T-helper 17 cell (primary cell): Measurements from ENCODE around the gene CMTM7. TPM values are rescaled to one million over a fixed set of nuclear protein-coding genes. Genes with fewer than 3 reads are reported as not detected.
A peak's percentile ranks its signal among the peaks of the same experiment; 100 is the strongest.

Experiments
- ATAC-seq: fragments of 150-1000 bp; cut with Tn5 transposase; 2 replicates; pipeline ENCODE4 v1.10.0; 2021; ENCODE audit warnings: mild to moderate bottlenecking, moderate library complexity
- DNase-seq, 3 donors: peaks; one replicate each; pipeline versions ENCODE4 v3.0.0 to v3.0.0-alpha.2; 2020 to 2021
- H3K9me3 ChIP-seq: one replicate; pipeline ENCODE4 v1.7.0; 2013; ENCODE audit warnings: low read length, mild to moderate bottlenecking; ENCODE audit not compliant: control insufficient read depth, poor library complexity, severe bottlenecking
- H3K27ac Mint-ChIP-seq: one replicate; pipeline ENCODE4 v1.8.0; 2022; ENCODE audit warnings: mild to moderate bottlenecking, moderate library complexity, mixed read lengths
- H3K27me3 Mint-ChIP-seq: one replicate; pipeline ENCODE4 v1.8.0; 2022; ENCODE audit warnings: mixed read lengths
- H3K36me3 Mint-ChIP-seq: one replicate; pipeline ENCODE4 v1.8.0; 2022; ENCODE audit warnings: low read depth, mixed read lengths
- H3K4me1 Mint-ChIP-seq: one replicate; pipeline ENCODE4 v1.8.0; 2022; ENCODE audit warnings: mild to moderate bottlenecking, mixed read lengths
- H3K4me3 Mint-ChIP-seq: one replicate; pipeline ENCODE4 v1.8.0; 2022; ENCODE audit warnings: mild to moderate bottlenecking, moderate library complexity, mixed read lengths
- total RNA-seq, 4 donors: library from RNA in 2 of 4; stranded (reverse) in 2 of 4; gene quantifications; one replicate each; pipeline ENCODE4 v1.2.3 and lab custom pipeline; 2022 to 2026

Gene CMTM7, protein sequence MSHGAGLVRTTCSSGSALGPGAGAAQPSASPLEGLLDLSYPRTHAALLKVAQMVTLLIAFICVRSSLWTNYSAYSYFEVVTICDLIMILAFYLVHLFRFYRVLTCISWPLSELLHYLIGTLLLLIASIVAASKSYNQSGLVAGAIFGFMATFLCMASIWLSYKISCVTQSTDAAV
- total RNA-seq (10 to 100 TPM; 38.5 to 45.3 TPM), total RNA-seq (lab: John Stamatoyannopoulos, UW) (25.5 to 26.2 reads per million in 2 donors)

GRCh38 chr3:32391643-32392535 lies at the start of gene CMTM7:
TSS of gene CMTM7 (plus strand) at chr3:32391853. CDS start at chr3:32391907, 54 bp downstream.
- ATAC-seq, result peak; percentile 70
- H3K27me3 Mint-ChIP-seq, result no peaks in the 10 kb centered on the region
- peaks cover 36% of the 10 kb centered on the region for H3K4me1 Mint-ChIP-seq
- H3K27ac Mint-ChIP-seq, result peak within 1 kb of the TSS; percentile 97
- no peaks in the 10 kb centered on the region for H3K9me3 ChIP-seq
- DNase-seq, result peak; percentile 27 to 68 (median 65)
- no peaks in the 10 kb centered on the region for H3K36me3 Mint-ChIP-seq
- peak within 1 kb of the TSS; percentile 98 for H3K4me3 Mint-ChIP-seq

DNA sequence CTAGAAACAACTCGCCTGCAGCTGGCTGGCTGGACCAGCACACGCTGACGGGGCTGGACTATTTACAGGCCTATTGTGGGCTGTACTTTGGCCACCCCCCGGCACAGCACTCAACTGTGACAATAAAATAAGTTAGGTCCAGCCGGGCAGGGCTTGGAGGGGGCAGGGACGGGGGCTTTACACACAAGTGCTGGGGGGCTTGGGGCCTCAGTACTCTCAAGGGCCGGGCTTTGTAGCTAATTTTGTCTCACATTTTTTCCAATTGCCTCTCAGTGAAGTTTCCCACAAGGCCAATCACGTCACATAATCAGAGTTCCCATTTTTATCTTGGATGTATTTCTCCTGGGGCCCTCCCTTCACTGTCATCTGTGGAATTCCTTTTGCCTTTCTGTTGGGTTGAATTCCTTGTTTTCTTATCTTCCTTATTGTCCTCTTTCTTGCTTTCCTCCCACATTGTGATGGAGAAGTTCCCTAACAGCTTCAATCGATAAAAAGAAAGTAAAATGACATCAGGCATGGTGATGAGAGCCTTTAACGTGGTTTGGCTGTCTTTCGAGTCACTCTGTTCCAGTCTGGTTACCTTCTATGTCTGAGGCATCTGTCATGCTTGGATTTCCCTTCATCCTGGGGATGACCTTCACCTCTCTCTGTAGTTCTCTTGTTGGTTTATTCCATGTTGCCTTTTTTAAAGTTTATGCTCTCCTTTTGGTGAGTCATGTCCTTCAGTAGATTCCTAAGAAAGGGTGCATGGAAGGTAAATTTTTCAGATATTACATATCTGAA lies 44.1 kb upstream of the CMTM7 start:
- H3K9me3 ChIP-seq, result no peaks in the 10 kb centered on the region
- Mint-ChIP-seq H3K36me3 (no peaks in the 10 kb centered on the region), H3K27ac (peak overlapping the region; percentile 32), H3K4me1 (peaks cover 22% of the 10 kb centered on the region), H3K27me3 (no peaks in the 10 kb centered on the region), H3K4me3 (no peak overlapping the region)
- no peak for ATAC-seq
- no peak for DNase-seq

GRCh38 chr3:32349184-32349583 lies 42.5 kb upstream of the CMTM7 start:
- DNase-seq, result no peak
- H3K36me3 Mint-ChIP-seq, result no peaks in the 10 kb centered on the region
- no peak for ATAC-seq
- H3K27me3 Mint-ChIP-seq, result no peaks in the 10 kb centered on the region
- no peak overlapping the region for H3K4me3 Mint-ChIP-seq
- peaks cover 25% of the 10 kb centered on the region for H3K4me1 Mint-ChIP-seq
- H3K9me3 ChIP-seq, result no peaks in the 10 kb centered on the region
- H3K27ac Mint-ChIP-seq, result peak overlapping the region; percentile 45

- H3K27ac Mint-ChIP-seq, result no peak overlapping the region
- H3K27me3 Mint-ChIP-seq, result no peaks in the 10 kb centered on the region
- no peaks in the 10 kb centered on the region for H3K9me3 ChIP-seq
- H3K4me3 Mint-ChIP-seq, result no peak overlapping the region
- ATAC-seq (no peak), DNase-seq (no peak)
- H3K36me3 Mint-ChIP-seq, result peaks cover 3% of the 10 kb centered on the region
- peaks cover 28% of the 10 kb centered on the region for H3K4me1 Mint-ChIP-seq
These were observed 39.1 kb upstream of the CMTM7 start for GRCh38 chr3:32352563-32352962.

DNA sequence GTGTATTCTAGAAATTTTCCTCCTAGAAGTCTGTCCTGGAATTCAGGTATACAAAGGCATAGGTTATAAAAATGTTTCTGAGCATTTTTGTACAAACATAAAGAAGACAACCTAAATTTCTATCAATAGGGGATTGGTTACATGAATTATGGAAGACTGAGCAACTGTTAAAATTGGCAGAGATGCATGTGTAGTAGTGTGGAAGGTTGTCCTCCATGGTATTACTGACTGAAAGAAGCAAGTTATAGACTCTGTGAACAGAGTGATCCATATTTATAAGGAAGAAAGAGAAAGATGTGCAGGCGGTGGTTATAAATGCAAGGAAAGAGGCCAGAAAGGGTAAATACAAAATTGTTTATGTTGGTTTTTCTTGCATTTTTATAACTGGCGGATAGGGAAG lies 38.3 kb upstream of the CMTM7 start:
- Mint-ChIP-seq H3K36me3 (peaks cover 3% of the 10 kb centered on the region), H3K4me1 (peaks cover 22% of the 10 kb centered on the region), H3K27me3 (no peaks in the 10 kb centered on the region), H3K27ac (no peak overlapping the region), H3K4me3 (no peak overlapping the region)
- ATAC-seq (no peak), DNase-seq (no peak)
- H3K9me3 ChIP-seq, result no peaks in the 10 kb centered on the region

DNA sequence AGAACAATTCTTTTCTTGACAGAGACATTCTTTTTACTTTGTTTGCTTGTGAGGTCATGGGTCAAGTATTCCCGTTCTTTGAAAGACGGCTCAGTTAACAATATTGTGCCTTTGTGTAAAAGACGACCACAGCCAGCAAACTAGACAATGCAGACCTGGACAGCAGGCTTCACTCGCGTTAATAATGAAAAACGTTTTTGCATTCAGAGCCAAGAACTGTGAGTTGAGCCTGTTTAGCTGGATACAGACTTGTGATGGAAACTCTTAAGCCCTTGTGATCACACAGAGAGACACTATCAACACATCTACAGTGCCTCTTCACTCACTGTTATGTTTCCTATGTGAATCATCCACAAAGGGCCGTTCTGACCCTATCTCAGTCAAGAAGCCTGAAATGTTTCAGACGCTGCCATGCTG lies 37.3 kb upstream of the CMTM7 start:
- no peaks in the 10 kb centered on the region for H3K27me3 Mint-ChIP-seq
- H3K4me1 Mint-ChIP-seq, result peaks cover 14% of the 10 kb centered on the region

DNA sequence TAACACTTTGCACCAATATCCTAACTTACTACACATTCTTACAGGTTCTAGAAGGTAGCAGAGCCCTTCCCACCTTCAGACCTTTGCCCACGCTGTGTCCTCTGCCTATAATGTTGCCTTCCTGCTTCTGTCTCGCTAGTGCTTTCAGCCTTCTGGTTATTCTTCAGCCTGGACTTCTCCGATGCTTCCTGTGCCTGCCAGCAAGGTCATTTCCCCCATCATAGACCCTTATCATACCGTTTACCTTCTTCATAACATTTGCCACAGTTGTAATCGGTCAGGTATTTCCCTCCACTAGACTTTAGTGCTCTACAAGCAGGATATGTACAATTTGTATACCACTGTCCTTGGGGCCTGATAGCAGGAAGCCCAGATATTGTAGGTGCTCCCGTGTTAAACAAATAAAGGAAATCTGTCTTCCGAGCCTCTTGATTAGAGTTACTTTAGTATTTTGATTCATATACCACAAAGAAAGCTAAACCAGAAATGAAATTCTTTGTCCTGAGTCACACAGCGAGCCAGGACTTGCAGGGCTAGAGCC lies 35.8 kb upstream of the CMTM7 start:
- ATAC-seq, result no peak
- H3K27me3 Mint-ChIP-seq, result no peaks in the 10 kb centered on the region
- no peak overlapping the region for H3K4me3 Mint-ChIP-seq
- DNase-seq, result no peak
- H3K9me3 ChIP-seq, result no peaks in the 10 kb centered on the region
- no peak overlapping the region for H3K27ac Mint-ChIP-seq
- H3K4me1 Mint-ChIP-seq, result peaks cover 14% of the 10 kb centered on the region
- H3K36me3 Mint-ChIP-seq, result peaks cover 6% of the 10 kb centered on the region

More for the DNA sequence above, 37.3 kb upstream of the CMTM7 start:
- H3K27ac Mint-ChIP-seq, result no peak overlapping the region
- no peaks in the 10 kb centered on the region for H3K9me3 ChIP-seq
- no peak overlapping the region for H3K4me3 Mint-ChIP-seq
- ATAC-seq (no peak), DNase-seq (no peak)
- peaks cover 6% of the 10 kb centered on the region for H3K36me3 Mint-ChIP-seq

DNA sequence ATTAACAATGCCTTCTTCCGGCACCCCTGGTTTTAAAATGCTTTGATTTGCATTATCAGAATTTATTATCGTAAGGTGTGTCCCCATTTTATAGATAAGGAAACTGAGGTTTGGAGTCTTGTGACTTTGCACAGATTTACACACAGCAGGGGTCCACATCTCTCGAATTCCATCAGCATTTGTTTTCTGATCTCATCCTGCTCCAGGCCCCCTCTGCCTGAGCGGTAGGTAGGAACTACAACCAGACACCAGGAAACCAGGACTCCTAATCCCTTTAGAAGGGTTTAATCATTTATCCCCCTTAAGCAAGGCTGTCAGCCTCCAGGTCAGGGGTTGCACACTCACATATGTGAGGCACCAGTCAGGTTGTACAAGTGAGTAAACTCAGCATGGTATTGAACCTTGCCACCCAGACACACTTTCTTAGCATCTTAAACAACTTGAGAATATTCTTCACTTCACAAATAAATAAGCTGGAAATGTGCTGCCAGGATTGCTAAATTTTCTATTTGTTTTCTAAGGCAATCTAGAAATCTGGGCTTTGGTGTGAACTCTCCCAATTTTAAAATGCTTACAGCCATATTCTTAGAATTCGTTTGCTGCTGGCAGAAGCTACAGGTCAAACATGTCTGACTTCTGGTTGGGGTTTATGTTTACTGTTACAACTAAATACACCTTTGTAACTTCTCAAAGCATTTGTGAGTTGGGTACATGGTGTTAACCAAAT lies 31.7 kb upstream of the CMTM7 start:
- H3K4me3 Mint-ChIP-seq, result no peak overlapping the region
- peaks cover 6% of the 10 kb centered on the region for H3K36me3 Mint-ChIP-seq
- H3K27me3 Mint-ChIP-seq, result no peaks in the 10 kb centered on the region
- no peaks in the 10 kb centered on the region for H3K9me3 ChIP-seq
- ATAC-seq (no peak), DNase-seq (no peak)
- H3K4me1 Mint-ChIP-seq, result peaks cover 8% of the 10 kb centered on the region
- no peak overlapping the region for H3K27ac Mint-ChIP-seq

DNA sequence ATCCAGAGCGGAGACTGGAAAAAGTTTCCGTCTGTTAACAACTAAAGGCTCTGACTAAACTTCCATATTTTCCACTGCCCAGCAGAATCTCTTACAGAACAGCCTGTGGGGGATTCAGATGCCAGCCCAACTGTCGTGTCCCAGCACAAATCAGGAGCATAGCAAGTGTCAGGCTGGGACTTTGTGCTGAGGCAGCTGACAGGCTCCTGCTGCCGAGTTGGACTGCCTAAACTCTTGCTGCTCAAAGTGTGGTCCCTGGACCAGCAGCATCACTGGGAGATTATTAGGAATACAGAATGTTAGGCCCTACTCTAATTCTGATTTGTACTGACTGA lies 31.2 kb upstream of the CMTM7 start:
- DNase-seq (no peak), ATAC-seq (no peak)
- no peak overlapping the region for H3K27ac Mint-ChIP-seq
- H3K27me3 Mint-ChIP-seq, result no peaks in the 10 kb centered on the region
- peaks cover 4% of the 10 kb centered on the region for H3K4me1 Mint-ChIP-seq
- H3K9me3 ChIP-seq, result no peaks in the 10 kb centered on the region
- H3K4me3 Mint-ChIP-seq, result no peak overlapping the region
- H3K36me3 Mint-ChIP-seq, result peaks cover 6% of the 10 kb centered on the region

GRCh38 chr3:32366638-32367397 lies 24.8 kb upstream of the CMTM7 start:
- H3K4me1 Mint-ChIP-seq, result peaks cover 10% of the 10 kb centered on the region
- no peaks in the 10 kb centered on the region for H3K36me3 Mint-ChIP-seq
- DNase-seq (no peak), ATAC-seq (no peak)
- H3K9me3 ChIP-seq, result no peaks in the 10 kb centered on the region
- peak overlapping the region; percentile 83 for H3K27ac Mint-ChIP-seq
- H3K27me3 Mint-ChIP-seq, result no peaks in the 10 kb centered on the region
- H3K4me3 Mint-ChIP-seq, result no peak overlapping the region

DNA sequence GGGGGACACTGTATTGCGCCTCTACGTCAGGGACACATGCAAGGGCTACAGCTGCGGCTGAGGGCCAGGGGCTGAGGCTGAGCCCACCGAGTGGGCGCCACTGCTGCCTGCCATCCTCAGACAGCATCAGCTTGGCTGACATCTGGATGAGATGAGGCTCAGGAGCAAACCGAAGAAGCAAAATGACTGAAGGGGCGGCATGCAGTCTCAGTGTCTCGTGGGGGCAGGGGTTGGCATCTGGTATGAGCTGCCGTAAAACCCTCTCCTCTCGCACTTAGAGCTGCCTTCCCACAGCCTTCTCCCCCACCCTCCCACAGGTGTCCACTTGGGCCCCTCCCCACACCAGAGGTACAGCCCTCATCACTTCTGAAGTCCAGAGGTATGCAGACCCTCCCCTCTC lies 24.2 kb upstream of the CMTM7 start:
- no peaks in the 10 kb centered on the region for H3K9me3 ChIP-seq
- Mint-ChIP-seq H3K36me3 (no peaks in the 10 kb centered on the region), H3K27me3 (no peaks in the 10 kb centered on the region), H3K4me1 (peaks cover 10% of the 10 kb centered on the region), H3K4me3 (no peak overlapping the region), H3K27ac (peak overlapping the region; percentile 86)
- ATAC-seq, result no peak
- no peak for DNase-seq
